ENCODE data around the gene SCG5. TPM values are rescaled to one million over a fixed set of nuclear protein-coding genes. Genes with fewer than 3 reads are reported as not detected.

The SCG5 gene
- total RNA-seq, 2 experiments from 2014 or later = 1.6 to 2.2 TPM

- H3K4me3 Mint-ChIP-seq = no peak overlapping the region
- no peaks in the 10 kb centered on the region for H3K36me3 Mint-ChIP-seq
- H3K4me1 Mint-ChIP-seq (ENCODE audit: low read depth) = no peaks in the 10 kb centered on the region
- CTCF ChIA-PET = interaction anchor here (0.6 to 1.7 kb wide), 2 partner anchors 21 to 83 kb away, joined by 3 to 5 read pairs; no protein-coding TSS in a partner anchor
- no peak overlapping the region for H3K27ac Mint-ChIP-seq
- no peak for DNase-seq
- POLR2A ChIA-PET = no interaction called here
- H3K9me3 Mint-ChIP-seq = no peaks in the 10 kb centered on the region
- H3K27me3 Mint-ChIP-seq = no peaks in the 10 kb centered on the region
- intact Hi-C loops (cut with micrococcal nuclease) = no loop called here
These were observed 41.6 kb downstream of the SCG5 start for GRCh38 chr15:32682977-32683630.

DNA sequence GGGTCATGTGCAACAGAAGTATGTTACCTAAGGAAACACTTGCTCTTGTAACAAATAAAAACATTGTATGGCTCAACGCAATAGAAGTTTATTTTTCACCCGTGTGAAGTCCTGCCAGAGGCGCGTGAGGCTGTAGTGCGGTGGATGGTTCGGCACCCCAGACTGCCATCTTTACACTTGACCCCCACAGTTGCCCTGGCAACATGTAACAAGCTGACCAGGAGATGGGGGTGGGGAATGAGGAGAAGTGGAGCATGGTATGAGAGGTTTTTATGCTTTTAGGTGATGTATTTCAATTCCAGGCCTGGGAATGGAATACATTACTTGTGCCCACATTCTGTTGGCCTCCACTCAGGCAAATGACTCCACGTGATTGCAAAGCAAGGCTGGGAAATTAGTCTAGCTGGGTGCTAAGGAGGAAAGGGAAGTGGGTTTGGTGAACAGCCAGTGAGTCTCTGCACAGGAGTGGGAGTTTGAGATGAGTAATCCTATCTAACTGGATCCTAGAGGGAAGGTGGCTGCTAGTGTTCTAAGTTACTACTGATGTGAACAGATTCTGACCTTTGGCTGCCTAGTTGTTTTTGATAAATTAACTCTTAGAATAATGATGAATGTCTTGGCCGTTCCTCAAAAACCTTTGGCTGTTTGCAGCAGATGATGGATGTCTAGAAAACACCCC, 42.5 kb downstream of the SCG5 start:
- Mint-ChIP-seq H3K4me1 (ENCODE audit: low read depth) (no peaks in the 10 kb centered on the region), H3K27me3 (no peaks in the 10 kb centered on the region), H3K4me3 (no peak overlapping the region), H3K36me3 (no peaks in the 10 kb centered on the region), H3K27ac (no peak overlapping the region), H3K9me3 (no peaks in the 10 kb centered on the region)
- POLR2A ChIA-PET = no interaction called here
- no peak for DNase-seq
- CTCF ChIA-PET = interaction anchor here (1.7 kb wide), 1 partner anchor 22 kb away, joined by 5 read pairs; no protein-coding TSS in a partner anchor
- intact Hi-C loops (cut with micrococcal nuclease) = no loop called here

DNA sequence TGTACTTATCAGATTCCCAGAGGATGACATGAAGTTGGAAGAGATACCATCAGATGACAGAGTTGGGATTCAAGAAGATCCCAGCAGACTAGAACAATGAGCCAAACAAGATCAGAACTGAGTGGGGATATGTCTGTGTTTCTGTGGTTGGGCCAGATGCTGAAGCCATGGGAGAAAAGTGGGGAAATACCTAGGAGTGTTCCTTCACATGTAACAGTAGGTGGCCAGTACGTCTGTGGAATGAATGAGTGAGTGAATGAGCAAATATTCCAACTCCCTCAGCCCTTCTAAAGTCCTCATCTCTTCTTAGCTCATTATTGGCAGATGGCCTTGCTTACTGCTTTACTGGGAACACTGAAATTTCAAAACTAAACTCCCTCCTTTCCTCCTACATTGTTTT, 44.1 kb downstream of the SCG5 start:
- DNase-seq = no peak
- Mint-ChIP-seq H3K4me1 (ENCODE audit: low read depth) (no peaks in the 10 kb centered on the region), H3K27me3 (no peaks in the 10 kb centered on the region), H3K36me3 (no peaks in the 10 kb centered on the region), H3K27ac (no peak overlapping the region), H3K9me3 (no peaks in the 10 kb centered on the region), H3K4me3 (no peak overlapping the region)
- CTCF ChIA-PET = no interaction called here
- POLR2A ChIA-PET = no interaction called here
- intact Hi-C loops (cut with micrococcal nuclease) = no loop called here

GRCh38 chr15:32687556-32687955, 46.0 kb downstream of the SCG5 start:
- Mint-ChIP-seq H3K27me3 (no peaks in the 10 kb centered on the region), H3K9me3 (no peaks in the 10 kb centered on the region), H3K27ac (no peak overlapping the region), H3K4me3 (no peak overlapping the region), H3K4me1 (ENCODE audit: low read depth) (no peaks in the 10 kb centered on the region), H3K36me3 (no peaks in the 10 kb centered on the region)
- intact Hi-C loops (cut with micrococcal nuclease) = no loop called here
- POLR2A ChIA-PET = no interaction called here
- CTCF ChIA-PET = interaction anchor here (1.2 kb wide), 1 partner anchor 11 kb away, joined by 3 read pairs; no protein-coding TSS in a partner anchor
- DNase-seq = no peak

GRCh38 chr15:32688151-32688639, 46.7 kb downstream of the SCG5 start:
- CTCF ChIA-PET = interaction anchor here (1.2 kb wide), 1 partner anchor 10 kb away, joined by 3 read pairs; no protein-coding TSS in a partner anchor
- intact Hi-C loops (cut with micrococcal nuclease) = no loop called here
- no peaks in the 10 kb centered on the region for H3K27me3 Mint-ChIP-seq
- DNase-seq = no peak
- H3K4me3 Mint-ChIP-seq = no peak overlapping the region
- H3K27ac Mint-ChIP-seq = no peak overlapping the region
- H3K4me1 Mint-ChIP-seq (ENCODE audit: low read depth) = no peaks in the 10 kb centered on the region
- POLR2A ChIA-PET = no interaction called here
- no peaks in the 10 kb centered on the region for H3K36me3 Mint-ChIP-seq
- H3K9me3 Mint-ChIP-seq = no peaks in the 10 kb centered on the region

GRCh38 chr15:32690941-32691688, 49.6 kb downstream of the SCG5 start:
- no peaks in the 10 kb centered on the region for H3K27me3 Mint-ChIP-seq
- ChIA-PET CTCF (no interaction called here), POLR2A (no interaction called here)
- no peak overlapping the region for H3K4me3 Mint-ChIP-seq
- H3K4me1 Mint-ChIP-seq (ENCODE audit: low read depth) = no peaks in the 10 kb centered on the region
- no peak for DNase-seq
- intact Hi-C loops (cut with micrococcal nuclease) = no loop called here
- no peaks in the 10 kb centered on the region for H3K36me3 Mint-ChIP-seq
- H3K27ac Mint-ChIP-seq = no peak overlapping the region
- H3K9me3 Mint-ChIP-seq = no peaks in the 10 kb centered on the region

DNA sequence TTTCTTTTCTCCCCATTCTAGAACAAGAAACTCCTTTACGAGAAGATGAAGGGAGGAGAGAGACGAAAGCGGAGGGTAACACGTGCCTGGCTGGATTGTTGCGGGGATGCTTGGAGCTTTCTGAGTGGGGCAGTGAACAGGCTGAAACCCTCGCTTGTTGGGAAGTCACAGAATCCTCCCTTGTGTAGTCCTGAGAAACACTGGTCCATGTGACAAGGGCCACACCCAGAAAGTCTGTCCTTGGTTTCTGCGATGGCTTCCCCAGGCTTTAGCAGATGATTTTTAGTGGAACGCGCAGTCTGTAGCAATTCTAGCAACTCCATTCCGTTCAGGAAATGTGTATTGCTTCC, 50.2 kb downstream of the SCG5 start:
- intact Hi-C loops (cut with micrococcal nuclease) = no loop called here
- no peaks in the 10 kb centered on the region for H3K9me3 Mint-ChIP-seq
- no peak for DNase-seq
- ChIA-PET CTCF (no interaction called here), POLR2A (no interaction called here)
- H3K4me1 Mint-ChIP-seq (ENCODE audit: low read depth) = no peaks in the 10 kb centered on the region
- H3K4me3 Mint-ChIP-seq = no peak overlapping the region
- no peaks in the 10 kb centered on the region for H3K36me3 Mint-ChIP-seq
- no peak overlapping the region for H3K27ac Mint-ChIP-seq
- H3K27me3 Mint-ChIP-seq = no peaks in the 10 kb centered on the region

DNA sequence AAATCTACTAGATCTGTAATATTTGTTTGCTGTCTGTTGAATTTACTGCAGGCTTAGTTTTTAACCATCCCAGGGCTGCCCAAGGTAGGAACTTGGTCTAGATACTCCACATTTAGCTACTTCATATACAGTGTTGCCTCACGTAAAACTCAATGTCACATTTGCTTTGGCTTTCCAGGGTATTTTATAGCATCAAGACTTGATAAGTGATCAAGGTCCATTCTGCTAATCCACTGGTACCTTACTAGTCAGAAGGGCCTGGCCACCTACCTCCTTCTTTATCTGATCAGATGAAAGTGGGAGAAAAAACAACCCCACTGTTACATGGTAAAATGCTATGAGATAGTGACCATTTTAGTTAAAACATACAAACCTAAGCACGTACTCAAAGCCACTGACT, 50.8 kb downstream of the SCG5 start:
- ChIA-PET POLR2A (no interaction called here), CTCF (no interaction called here)

GRCh38 chr15:32694222-32694983, 52.9 kb downstream of the SCG5 start:
- intact Hi-C loops (cut with micrococcal nuclease) = no loop called here
- no peaks in the 10 kb centered on the region for H3K36me3 Mint-ChIP-seq
- H3K27ac Mint-ChIP-seq = no peak overlapping the region
- no peak overlapping the region for H3K4me3 Mint-ChIP-seq
- POLR2A ChIA-PET = no interaction called here
- no peaks in the 10 kb centered on the region for H3K9me3 Mint-ChIP-seq
- H3K4me1 Mint-ChIP-seq (ENCODE audit: low read depth) = no peaks in the 10 kb centered on the region
- CTCF ChIA-PET = no interaction called here
- peaks cover 4% of the 10 kb centered on the region for H3K27me3 Mint-ChIP-seq
- DNase-seq = no peak

More for the DNA sequence above, 50.8 kb downstream of the SCG5 start:
- Mint-ChIP-seq H3K9me3 (no peaks in the 10 kb centered on the region), H3K4me1 (ENCODE audit: low read depth) (no peaks in the 10 kb centered on the region), H3K4me3 (no peak overlapping the region), H3K27ac (no peak overlapping the region), H3K36me3 (no peaks in the 10 kb centered on the region), H3K27me3 (no peaks in the 10 kb centered on the region)
- intact Hi-C loops (cut with micrococcal nuclease) = no loop called here
- no peak for DNase-seq

DNA sequence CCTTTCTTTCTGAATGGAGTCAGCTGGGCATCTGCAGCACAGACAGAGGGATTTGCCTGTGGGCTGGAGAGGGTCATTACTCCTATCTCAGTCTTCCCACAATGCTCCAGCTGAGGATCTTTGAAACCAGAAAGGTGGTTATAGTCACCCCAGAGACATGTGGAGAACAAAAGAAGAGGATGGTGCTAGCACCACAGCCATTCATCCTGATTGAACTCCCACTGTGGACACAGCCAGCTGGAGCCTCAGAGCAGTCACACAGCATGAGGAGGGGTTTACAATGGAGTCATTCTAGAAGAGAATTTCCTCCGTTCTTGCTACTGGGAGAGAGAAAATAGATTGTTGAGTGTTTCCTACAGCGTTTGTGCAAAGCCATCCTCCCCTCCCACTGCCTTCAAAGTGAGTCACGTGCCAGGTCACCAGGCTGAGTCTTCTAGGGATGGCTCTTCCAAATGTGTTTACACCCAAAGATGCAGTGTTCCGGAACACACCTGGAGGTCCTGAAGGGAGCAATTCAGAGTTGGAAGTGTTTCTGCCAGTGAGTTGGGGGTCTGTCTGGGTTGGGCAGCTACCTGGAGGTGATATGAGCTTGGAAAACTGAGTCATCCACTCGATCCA, 57.4 kb downstream of the SCG5 start:
- Mint-ChIP-seq H3K36me3 (no peaks in the 10 kb centered on the region), H3K9me3 (no peaks in the 10 kb centered on the region), H3K27ac (no peak overlapping the region), H3K4me3 (no peak overlapping the region), H3K4me1 (ENCODE audit: low read depth) (no peaks in the 10 kb centered on the region), H3K27me3 (peaks cover 6% of the 10 kb centered on the region)
- intact Hi-C loops (cut with micrococcal nuclease) = no loop called here
- CTCF ChIA-PET = interaction anchor here (1.5 kb wide), 1 partner anchor 12 kb away, joined by 3 read pairs; no protein-coding TSS in a partner anchor
- POLR2A ChIA-PET = no interaction called here
- no peak for DNase-seq

DNA sequence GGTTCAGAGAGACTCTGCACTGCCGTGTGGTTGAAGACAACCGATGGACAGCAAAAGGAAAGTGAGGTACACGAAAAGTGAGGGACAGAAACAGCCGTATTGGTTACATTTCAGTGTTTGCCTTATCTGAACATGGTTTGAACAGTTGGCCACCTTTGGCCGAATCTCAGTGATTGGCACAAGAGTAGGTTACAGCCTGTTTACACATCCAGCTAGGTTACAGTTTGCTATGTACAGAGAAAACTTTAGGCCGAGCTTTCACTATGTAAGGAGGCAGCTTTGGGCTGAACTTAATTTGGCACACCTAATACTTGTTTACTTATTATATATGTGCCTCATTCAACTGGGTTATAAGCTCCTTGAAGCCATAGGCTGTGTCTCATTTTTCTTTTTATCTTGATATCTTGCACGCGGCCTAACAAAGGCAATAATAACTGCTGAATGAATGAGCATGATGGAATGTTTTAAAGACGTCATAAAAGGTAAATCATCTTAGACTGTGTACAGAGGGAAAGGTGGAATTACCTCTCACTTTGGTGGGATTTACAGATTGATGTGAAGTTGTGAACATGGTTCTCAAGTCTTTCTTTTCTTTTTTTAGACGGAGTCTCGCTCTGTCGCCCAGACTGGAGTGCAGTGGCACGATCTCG, 59.1 kb downstream of the SCG5 start:
- H3K27me3 Mint-ChIP-seq = peaks cover 6% of the 10 kb centered on the region
- no peak for DNase-seq
- ChIA-PET POLR2A (no interaction called here), CTCF (no interaction called here)
- intact Hi-C loops (cut with micrococcal nuclease) = no loop called here
- no peaks in the 10 kb centered on the region for H3K9me3 Mint-ChIP-seq
- H3K4me3 Mint-ChIP-seq = no peak overlapping the region
- H3K27ac Mint-ChIP-seq = no peak overlapping the region
- H3K4me1 Mint-ChIP-seq (ENCODE audit: low read depth) = no peaks in the 10 kb centered on the region
- no peaks in the 10 kb centered on the region for H3K36me3 Mint-ChIP-seq
